ENCODE measurements around the gene SNTG2. TPM values are rescaled to one million over a fixed set of nuclear protein-coding genes. Genes with fewer than 3 reads are reported as not detected.
"Not testable (repeated sequence)": the region's sequence is repeated elsewhere in the genome, so short reads cannot be mapped to it uniquely, and the experiment has no call there.

The SNTG2 gene
- total RNA-seq, 4 donors from 2014 or later, result 4.2 to 14.2 (median 9.2) TPM

GRCh38 chr2:1226766-1227165, 276.1 kb downstream of the SNTG2 start:
- 76 to 82% methylated on average over 3 of the region's 3 CpGs for WGBS, 2 donors
- Histone ChIP-seq H3K4me3 (replicated peaks in 1 of 3) (no peak overlapping the region), H3K36me3 (no peaks in the 10 kb centered on the region), H3K27ac (no peak overlapping the region), H3K4me1 (peaks cover 0 to 9% of the 10 kb centered on the region in 2 donors), H3K27me3 (no peaks in the 10 kb centered on the region), H3K9me3 (no peaks in the 10 kb centered on the region)
- TF ChIP-seq, protein P1, sequence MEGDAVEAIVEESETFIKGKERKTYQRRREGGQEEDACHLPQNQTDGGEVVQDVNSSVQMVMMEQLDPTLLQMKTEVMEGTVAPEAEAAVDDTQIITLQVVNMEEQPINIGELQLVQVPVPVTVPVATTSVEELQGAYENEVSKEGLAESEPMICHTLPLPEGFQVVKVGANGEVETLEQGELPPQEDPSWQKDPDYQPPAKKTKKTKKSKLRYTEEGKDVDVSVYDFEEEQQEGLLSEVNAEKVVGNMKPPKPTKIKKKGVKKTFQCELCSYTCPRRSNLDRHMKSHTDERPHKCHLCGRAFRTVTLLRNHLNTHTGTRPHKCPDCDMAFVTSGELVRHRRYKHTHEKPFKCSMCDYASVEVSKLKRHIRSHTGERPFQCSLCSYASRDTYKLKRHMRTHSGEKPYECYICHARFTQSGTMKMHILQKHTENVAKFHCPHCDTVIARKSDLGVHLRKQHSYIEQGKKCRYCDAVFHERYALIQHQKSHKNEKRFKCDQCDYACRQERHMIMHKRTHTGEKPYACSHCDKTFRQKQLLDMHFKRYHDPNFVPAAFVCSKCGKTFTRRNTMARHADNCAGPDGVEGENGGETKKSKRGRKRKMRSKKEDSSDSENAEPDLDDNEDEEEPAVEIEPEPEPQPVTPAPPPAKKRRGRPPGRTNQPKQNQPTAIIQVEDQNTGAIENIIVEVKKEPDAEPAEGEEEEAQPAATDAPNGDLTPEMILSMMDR (IDR thresholded peaks at IDR 0.05), result no peak
- no peak for TF ChIP-seq POLR2A (IDR thresholded peaks at IDR 0.05)
- DNase-seq, result no peak
- intact Hi-C loops (cut with DNase I), result no loop called here

- DNase-seq, result peak; percentile 64 to 81
- peaks cover 0 to 9% of the 10 kb centered on the region in 2 donors for H3K4me1 ChIP-seq
- no peak overlapping the region for H3K4me3 ChIP-seq (replicated peaks in 1 of 3)
- H3K36me3 ChIP-seq, result no peaks in the 10 kb centered on the region
- H3K27me3 ChIP-seq, result no peaks in the 10 kb centered on the region
- intact Hi-C loops (cut with DNase I), result no loop called here
- H3K27ac ChIP-seq, result no peak overlapping the region
- WGBS, 2 donors, result 63 to 89% methylated on average over 14 to 19 of the region's 19 CpGs
- H3K9me3 ChIP-seq, result no peaks in the 10 kb centered on the region
- TF ChIP-seq, protein P1 (IDR thresholded peaks at IDR 0.05), result no peak
- no peak for TF ChIP-seq POLR2A (IDR thresholded peaks at IDR 0.05)
Observed at GRCh38 chr2:1227274-1227900, 276.7 kb downstream of the SNTG2 start.

DNA sequence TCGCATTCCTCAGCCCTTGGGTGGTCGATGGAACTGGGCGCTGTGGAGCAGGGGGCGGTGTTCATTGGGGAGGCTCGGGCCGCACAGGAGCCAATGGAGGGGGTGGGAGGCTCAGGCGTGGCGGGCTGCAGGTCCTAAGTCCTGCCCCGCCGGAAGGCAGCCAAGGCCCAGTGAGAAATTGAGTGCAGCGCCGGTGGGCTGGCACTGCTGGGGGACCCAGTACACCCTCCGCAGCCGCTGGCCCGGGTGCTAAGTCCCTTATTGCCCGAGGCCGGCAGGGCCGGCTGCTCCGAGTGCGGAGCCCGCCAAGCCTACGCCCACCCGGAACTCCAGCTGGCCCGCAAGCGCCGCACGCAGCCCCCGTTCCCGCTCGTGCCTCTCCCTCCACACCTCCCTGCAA, 278.9 kb downstream of the SNTG2 start:
- H3K36me3 ChIP-seq; H3K9me3 ChIP-seq; H3K27ac ChIP-seq; H3K27me3 ChIP-seq; H3K4me3 ChIP-seq (replicated peaks in 1 of 3); DNase-seq; intact Hi-C loops (cut with DNase I): not testable (repeated sequence)
- peaks cover 9 to 19% of the 10 kb centered on the region in 2 donors for H3K4me1 ChIP-seq
- 96 to 100% methylated on average over 13 to 22 of the region's 30 CpGs for WGBS, 2 donors

- intact Hi-C loops (cut with DNase I), result no loop called here
Observed at GRCh38 chr2:1230155-1230893, 279.7 kb downstream of the SNTG2 start.

GRCh38 chr2:1231466-1232063, 280.9 kb downstream of the SNTG2 start:
- H3K4me1 ChIP-seq, result peaks cover 9 to 25% of the 10 kb centered on the region in 2 donors

More at GRCh38 chr2:1230155-1230893, 279.7 kb downstream of the SNTG2 start:
- peaks cover 9 to 25% of the 10 kb centered on the region in 2 donors for H3K4me1 ChIP-seq
- no peak overlapping the region for H3K4me3 ChIP-seq (replicated peaks in 1 of 3)
- no peaks in the 10 kb centered on the region for H3K36me3 ChIP-seq
- H3K27me3 ChIP-seq, result no peaks in the 10 kb centered on the region
- no peaks in the 10 kb centered on the region for H3K9me3 ChIP-seq
- TF ChIP-seq POLR2A (IDR thresholded peaks at IDR 0.05), result no peak
- no peak for DNase-seq
- 92 to 98% methylated on average over 19 of the region's 19 CpGs for WGBS, 2 donors
- no peak overlapping the region for H3K27ac ChIP-seq

More at GRCh38 chr2:1231466-1232063, 280.9 kb downstream of the SNTG2 start:
- no peaks in the 10 kb centered on the region for H3K36me3 ChIP-seq
- 92% methylated on average over 6 of the region's 11 CpGs for WGBS, 2 donors
- no peak for DNase-seq
- intact Hi-C loops (cut with DNase I), result no loop called here
- H3K27ac ChIP-seq, result no peak overlapping the region
- TF ChIP-seq, protein P1 (IDR thresholded peaks at IDR 0.05), result no peak
- H3K27me3 ChIP-seq, result no peaks in the 10 kb centered on the region
- H3K9me3 ChIP-seq, result no peaks in the 10 kb centered on the region
- H3K4me3 ChIP-seq (replicated peaks in 1 of 3), result no peak overlapping the region
